ENCODE measurements around the gene WBP1. TPM values are rescaled to one million over a fixed set of nuclear protein-coding genes. Genes with fewer than 3 reads are reported as not detected.

Gene WBP1
- total RNA-seq, 1 experiment from 2014 or later: 67.6 TPM

DNA sequence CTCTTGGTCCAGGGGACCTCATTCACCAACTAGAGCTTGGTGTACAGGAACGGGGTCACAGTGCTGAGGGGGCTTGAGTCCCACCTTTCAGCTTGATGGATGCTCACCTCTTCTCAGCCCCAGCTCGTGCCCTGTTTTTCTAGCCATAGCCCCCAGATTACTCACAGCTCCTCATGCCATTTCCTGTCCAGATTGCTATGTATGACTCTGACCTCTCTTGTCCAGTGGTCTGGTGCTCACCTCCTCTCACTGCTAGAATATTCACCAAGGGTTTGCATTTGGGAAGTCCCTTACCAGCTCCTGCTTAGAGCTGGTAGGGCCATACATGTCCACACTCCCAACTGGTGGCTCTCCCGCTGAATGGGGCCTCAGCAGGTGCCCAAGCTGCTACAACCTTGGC lies 35.3 kb downstream of the WBP1 start:
- Histone ChIP-seq H3K9me3 (ENCODE audit: control insufficient read depth, insufficient read depth, low read depth, low read length) (no peaks in the 10 kb centered on the region), H3K27ac (ENCODE audit: low read length) (no peak overlapping the region), H3K4me1 (ENCODE audit: control insufficient read depth, insufficient read depth, low read length) (peaks cover 3% of the 10 kb centered on the region), H3K27me3 (ENCODE audit: control insufficient read depth, insufficient read depth, low read length) (no peaks in the 10 kb centered on the region), H3K36me3 (ENCODE audit: control insufficient read depth, insufficient read depth, low read length) (no peaks in the 10 kb centered on the region; the same call in 1 of the 2 replicates), H3K4me3 (ENCODE audit: low read depth in 2 of 2, low read length in 2 of 2) (no peak overlapping the region)
- POLR2A ChIA-PET: no interaction called here
- BruUV-seq (replicated peaks): no TSS peak
- intact Hi-C loops (cut with micrococcal nuclease; ENCODE audit: unreplicated experiment) (no loop called here), in situ Hi-C loops (cut with HindIII; ENCODE audit: low pct_unique_long_range_greater_than_20kb, low sequenced_read_pairs) (no loop called here)
- CTCF ChIA-PET: no interaction called here
- ATAC-seq (no peak), DNase-seq (ENCODE audit: low read depth, low spot score) (no peak)
- TF ChIP-seq, protein P1, sequence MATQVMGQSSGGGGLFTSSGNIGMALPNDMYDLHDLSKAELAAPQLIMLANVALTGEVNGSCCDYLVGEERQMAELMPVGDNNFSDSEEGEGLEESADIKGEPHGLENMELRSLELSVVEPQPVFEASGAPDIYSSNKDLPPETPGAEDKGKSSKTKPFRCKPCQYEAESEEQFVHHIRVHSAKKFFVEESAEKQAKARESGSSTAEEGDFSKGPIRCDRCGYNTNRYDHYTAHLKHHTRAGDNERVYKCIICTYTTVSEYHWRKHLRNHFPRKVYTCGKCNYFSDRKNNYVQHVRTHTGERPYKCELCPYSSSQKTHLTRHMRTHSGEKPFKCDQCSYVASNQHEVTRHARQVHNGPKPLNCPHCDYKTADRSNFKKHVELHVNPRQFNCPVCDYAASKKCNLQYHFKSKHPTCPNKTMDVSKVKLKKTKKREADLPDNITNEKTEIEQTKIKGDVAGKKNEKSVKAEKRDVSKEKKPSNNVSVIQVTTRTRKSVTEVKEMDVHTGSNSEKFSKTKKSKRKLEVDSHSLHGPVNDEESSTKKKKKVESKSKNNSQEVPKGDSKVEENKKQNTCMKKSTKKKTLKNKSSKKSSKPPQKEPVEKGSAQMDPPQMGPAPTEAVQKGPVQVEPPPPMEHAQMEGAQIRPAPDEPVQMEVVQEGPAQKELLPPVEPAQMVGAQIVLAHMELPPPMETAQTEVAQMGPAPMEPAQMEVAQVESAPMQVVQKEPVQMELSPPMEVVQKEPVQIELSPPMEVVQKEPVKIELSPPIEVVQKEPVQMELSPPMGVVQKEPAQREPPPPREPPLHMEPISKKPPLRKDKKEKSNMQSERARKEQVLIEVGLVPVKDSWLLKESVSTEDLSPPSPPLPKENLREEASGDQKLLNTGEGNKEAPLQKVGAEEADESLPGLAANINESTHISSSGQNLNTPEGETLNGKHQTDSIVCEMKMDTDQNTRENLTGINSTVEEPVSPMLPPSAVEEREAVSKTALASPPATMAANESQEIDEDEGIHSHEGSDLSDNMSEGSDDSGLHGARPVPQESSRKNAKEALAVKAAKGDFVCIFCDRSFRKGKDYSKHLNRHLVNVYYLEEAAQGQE (IDR thresholded peaks at IDR 0.05; ENCODE audit: insufficient read depth in 1 of 2, low read depth in 2 of 2, low read length in 1 of 2): no peak
- TF ChIP-seq SIN3A (IDR thresholded peaks at IDR 0.05; ENCODE audit: borderline replicate concordance, insufficient read depth, low read depth, low read length): no peak
- TF ChIP-seq, protein P2, sequence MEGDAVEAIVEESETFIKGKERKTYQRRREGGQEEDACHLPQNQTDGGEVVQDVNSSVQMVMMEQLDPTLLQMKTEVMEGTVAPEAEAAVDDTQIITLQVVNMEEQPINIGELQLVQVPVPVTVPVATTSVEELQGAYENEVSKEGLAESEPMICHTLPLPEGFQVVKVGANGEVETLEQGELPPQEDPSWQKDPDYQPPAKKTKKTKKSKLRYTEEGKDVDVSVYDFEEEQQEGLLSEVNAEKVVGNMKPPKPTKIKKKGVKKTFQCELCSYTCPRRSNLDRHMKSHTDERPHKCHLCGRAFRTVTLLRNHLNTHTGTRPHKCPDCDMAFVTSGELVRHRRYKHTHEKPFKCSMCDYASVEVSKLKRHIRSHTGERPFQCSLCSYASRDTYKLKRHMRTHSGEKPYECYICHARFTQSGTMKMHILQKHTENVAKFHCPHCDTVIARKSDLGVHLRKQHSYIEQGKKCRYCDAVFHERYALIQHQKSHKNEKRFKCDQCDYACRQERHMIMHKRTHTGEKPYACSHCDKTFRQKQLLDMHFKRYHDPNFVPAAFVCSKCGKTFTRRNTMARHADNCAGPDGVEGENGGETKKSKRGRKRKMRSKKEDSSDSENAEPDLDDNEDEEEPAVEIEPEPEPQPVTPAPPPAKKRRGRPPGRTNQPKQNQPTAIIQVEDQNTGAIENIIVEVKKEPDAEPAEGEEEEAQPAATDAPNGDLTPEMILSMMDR (IDR thresholded peaks at IDR 0.05): no peak
- TF ChIP-seq POLR2AphosphoS5 (IDR thresholded peaks at IDR 0.05; ENCODE audit: low read depth, low read length): no peak
- no peak for TF ChIP-seq TCF7L2 (IDR thresholded peaks at IDR 0.05; ENCODE audit: low read depth, low read length)

DNA sequence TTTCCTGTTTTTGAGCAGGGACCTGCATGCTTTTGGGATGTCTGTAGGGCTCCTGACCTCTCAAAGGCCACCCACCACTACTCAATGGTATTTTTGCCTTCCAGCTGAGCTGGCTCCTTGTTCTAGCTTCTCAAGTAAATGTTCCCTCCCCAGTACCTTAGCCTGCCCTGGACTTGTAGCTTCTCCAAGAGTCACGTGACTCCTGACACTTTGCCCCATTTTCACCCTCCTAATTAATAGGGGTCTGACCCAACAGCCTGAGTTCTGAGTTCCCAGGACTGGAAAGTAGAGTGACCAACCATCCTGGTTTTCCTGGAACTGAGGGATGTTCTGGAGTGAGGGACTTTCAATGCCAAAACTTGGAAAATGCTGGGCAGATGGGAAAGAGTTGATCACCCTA lies 37.2 kb downstream of the WBP1 start:
- Histone ChIP-seq H3K4me1 (ENCODE audit: control insufficient read depth, insufficient read depth, low read length) (peaks cover 15% of the 10 kb centered on the region), H3K36me3 (ENCODE audit: control insufficient read depth, insufficient read depth, low read length) (no peaks in the 10 kb centered on the region; the same call in 1 of the 2 replicates), H3K4me3 (ENCODE audit: low read depth in 2 of 2, low read length in 2 of 2) (no peak overlapping the region), H3K27me3 (ENCODE audit: control insufficient read depth, insufficient read depth, low read length) (no peaks in the 10 kb centered on the region), H3K9me3 (ENCODE audit: control insufficient read depth, insufficient read depth, low read depth, low read length) (no peaks in the 10 kb centered on the region), H3K27ac (ENCODE audit: low read length) (no peak overlapping the region)
- POLR2A ChIA-PET: no interaction called here
- ATAC-seq (no peak), DNase-seq (ENCODE audit: low read depth, low spot score) (no peak)
- CTCF ChIA-PET: no interaction called here
- no TSS peak for BruUV-seq (replicated peaks)
- TF ChIP-seq SIN3A (IDR thresholded peaks at IDR 0.05; ENCODE audit: borderline replicate concordance, insufficient read depth, low read depth, low read length) (no peak), TCF7L2 (IDR thresholded peaks at IDR 0.05; ENCODE audit: low read depth, low read length) (no peak), POLR2AphosphoS5 (IDR thresholded peaks at IDR 0.05; ENCODE audit: low read depth, low read length) (no peak)
- TF ChIP-seq, protein P2 (IDR thresholded peaks at IDR 0.05): no peak
- TF ChIP-seq, protein P1 (IDR thresholded peaks at IDR 0.05; ENCODE audit: insufficient read depth in 1 of 2, low read depth in 2 of 2, low read length in 1 of 2): no peak
- intact Hi-C loops (cut with micrococcal nuclease; ENCODE audit: unreplicated experiment) (no loop called here), in situ Hi-C loops (cut with HindIII; ENCODE audit: low pct_unique_long_range_greater_than_20kb, low sequenced_read_pairs) (no loop called here)
